HepG2 (cell line): Measurements from ENCODE around the gene CPO.

ENCODE experiments used
- EZH2 ChIP-seq: conservative IDR thresholded peaks from 2 replicates; pipeline ENCODE4 v1.6.1; 2012; ENCODE audit warnings: mild to moderate bottlenecking, low read depth, low read length, moderate library complexity
- HNRNPH1 ChIP-seq: fragments of 200-400 bp; formaldehyde crosslinking; optimal IDR thresholded peaks from 2 replicates; pipeline ENCODE3; 2017; ENCODE audit warnings: mild to moderate bottlenecking, low read depth, low read length
- HOXA7 ChIP-seq: sonication (generic); formaldehyde crosslinking; IDR thresholded peaks from 2 replicates; pipeline ENCODE4 v1.8.1; 2022; ENCODE audit warnings: mild to moderate bottlenecking, missing genetic modification reagents, moderate library complexity
- MXD1 ChIP-seq: sonication (generic); formaldehyde crosslinking; IDR thresholded peaks from 2 replicates; pipeline ENCODE4 v1.4.0; 2020; ENCODE audit warnings: mild to moderate bottlenecking, missing genetic modification reagents
- NR2C2 ChIP-seq: sonication (generic); formaldehyde crosslinking; IDR thresholded peaks from 2 replicates; pipeline ENCODE4 v1.4.0; 2020; ENCODE audit warnings: missing genetic modification reagents, mild to moderate bottlenecking, moderate library complexity, borderline replicate concordance
- SNAPC5 ChIP-seq: sonication (generic); formaldehyde crosslinking; IDR thresholded peaks from 2 replicates; pipeline ENCODE4 v1.8.1; 2023; ENCODE audit warnings: mild to moderate bottlenecking, missing genetic modification reagents, borderline replicate concordance
- ZNF749 ChIP-seq: sonication (generic); formaldehyde crosslinking; IDR thresholded peaks from 2 replicates; pipeline ENCODE4 v1.8.0; 2022; ENCODE audit warnings: mild to moderate bottlenecking, missing genetic modification reagents, moderate library complexity, borderline replicate concordance
- ZNF816 ChIP-seq: sonication (generic); formaldehyde crosslinking; IDR thresholded peaks from 2 replicates; pipeline ENCODE4 v1.8.0; 2022; ENCODE audit warnings: missing genetic modification reagents, mild to moderate bottlenecking, borderline replicate concordance
- TF ChIP-seq, protein P1 (sequence below): sonication (generic); formaldehyde crosslinking; IDR thresholded peaks from 2 replicates; pipeline ENCODE4 v1.5.1; 2020; ENCODE audit warnings: mild to moderate bottlenecking, missing genetic modification reagents, moderate library complexity

DNA sequence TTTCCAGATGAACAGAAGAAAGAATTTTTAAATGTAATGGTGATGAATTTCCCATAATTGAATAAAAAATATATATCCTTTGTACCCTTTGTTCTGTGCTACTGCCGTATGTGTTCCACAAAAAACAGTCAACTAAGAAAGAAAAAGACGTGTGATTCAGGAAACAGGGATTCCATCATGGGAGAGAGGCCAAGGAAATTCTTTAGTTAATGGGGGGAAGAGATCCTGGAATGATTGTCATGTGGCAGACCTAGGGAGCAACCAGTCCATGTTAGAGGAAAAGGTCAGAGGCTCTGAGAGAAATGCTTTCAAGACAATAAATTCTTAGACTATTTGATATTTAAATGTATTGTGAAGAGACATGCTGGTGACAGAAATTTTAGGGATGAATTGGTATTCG, 76.6 kb downstream of the CPO start:
- no peak for TF ChIP-seq HOXA7 (CRISPR knock-in tag)
- no peak for TF ChIP-seq EZH2
- no peak for TF ChIP-seq NR2C2 (CRISPR knock-in tag)
- TF ChIP-seq, protein P1, sequence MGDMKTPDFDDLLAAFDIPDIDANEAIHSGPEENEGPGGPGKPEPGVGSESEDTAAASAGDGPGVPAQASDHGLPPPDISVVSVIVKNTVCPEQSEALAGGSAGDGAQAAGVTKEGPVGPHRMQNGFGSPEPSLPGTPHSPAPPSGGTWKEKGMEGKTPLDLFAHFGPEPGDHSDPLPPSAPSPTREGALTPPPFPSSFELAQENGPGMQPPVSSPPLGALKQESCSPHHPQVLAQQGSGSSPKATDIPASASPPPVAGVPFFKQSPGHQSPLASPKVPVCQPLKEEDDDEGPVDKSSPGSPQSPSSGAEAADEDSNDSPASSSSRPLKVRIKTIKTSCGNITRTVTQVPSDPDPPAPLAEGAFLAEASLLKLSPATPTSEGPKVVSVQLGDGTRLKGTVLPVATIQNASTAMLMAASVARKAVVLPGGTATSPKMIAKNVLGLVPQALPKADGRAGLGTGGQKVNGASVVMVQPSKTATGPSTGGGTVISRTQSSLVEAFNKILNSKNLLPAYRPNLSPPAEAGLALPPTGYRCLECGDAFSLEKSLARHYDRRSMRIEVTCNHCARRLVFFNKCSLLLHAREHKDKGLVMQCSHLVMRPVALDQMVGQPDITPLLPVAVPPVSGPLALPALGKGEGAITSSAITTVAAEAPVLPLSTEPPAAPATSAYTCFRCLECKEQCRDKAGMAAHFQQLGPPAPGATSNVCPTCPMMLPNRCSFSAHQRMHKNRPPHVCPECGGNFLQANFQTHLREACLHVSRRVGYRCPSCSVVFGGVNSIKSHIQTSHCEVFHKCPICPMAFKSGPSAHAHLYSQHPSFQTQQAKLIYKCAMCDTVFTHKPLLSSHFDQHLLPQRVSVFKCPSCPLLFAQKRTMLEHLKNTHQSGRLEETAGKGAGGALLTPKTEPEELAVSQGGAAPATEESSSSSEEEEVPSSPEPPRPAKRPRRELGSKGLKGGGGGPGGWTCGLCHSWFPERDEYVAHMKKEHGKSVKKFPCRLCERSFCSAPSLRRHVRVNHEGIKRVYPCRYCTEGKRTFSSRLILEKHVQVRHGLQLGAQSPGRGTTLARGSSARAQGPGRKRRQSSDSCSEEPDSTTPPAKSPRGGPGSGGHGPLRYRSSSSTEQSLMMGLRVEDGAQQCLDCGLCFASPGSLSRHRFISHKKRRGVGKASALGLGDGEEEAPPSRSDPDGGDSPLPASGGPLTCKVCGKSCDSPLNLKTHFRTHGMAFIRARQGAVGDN (CRISPR knock-in tag): no peak
- TF ChIP-seq ZNF749 (CRISPR knock-in tag): no peak
- no peak for TF ChIP-seq HNRNPH1
- TF ChIP-seq ZNF816 (CRISPR knock-in tag): no peak
- TF ChIP-seq MXD1 (CRISPR knock-in tag): no peak
- TF ChIP-seq SNAPC5 (CRISPR knock-in tag): no peak
